ENCODE measurements around the gene ZNF710. TPM values are rescaled to one million over a fixed set of nuclear protein-coding genes. Genes with fewer than 3 reads are reported as not detected.

ZNF710 gene
- total and polyA plus RNA-seq, 2 of the 8 experiments (the other 6 are each of a cell fraction or from before 2014, with no cell fraction given), result 10.5 to 24.0 TPM

DNA sequence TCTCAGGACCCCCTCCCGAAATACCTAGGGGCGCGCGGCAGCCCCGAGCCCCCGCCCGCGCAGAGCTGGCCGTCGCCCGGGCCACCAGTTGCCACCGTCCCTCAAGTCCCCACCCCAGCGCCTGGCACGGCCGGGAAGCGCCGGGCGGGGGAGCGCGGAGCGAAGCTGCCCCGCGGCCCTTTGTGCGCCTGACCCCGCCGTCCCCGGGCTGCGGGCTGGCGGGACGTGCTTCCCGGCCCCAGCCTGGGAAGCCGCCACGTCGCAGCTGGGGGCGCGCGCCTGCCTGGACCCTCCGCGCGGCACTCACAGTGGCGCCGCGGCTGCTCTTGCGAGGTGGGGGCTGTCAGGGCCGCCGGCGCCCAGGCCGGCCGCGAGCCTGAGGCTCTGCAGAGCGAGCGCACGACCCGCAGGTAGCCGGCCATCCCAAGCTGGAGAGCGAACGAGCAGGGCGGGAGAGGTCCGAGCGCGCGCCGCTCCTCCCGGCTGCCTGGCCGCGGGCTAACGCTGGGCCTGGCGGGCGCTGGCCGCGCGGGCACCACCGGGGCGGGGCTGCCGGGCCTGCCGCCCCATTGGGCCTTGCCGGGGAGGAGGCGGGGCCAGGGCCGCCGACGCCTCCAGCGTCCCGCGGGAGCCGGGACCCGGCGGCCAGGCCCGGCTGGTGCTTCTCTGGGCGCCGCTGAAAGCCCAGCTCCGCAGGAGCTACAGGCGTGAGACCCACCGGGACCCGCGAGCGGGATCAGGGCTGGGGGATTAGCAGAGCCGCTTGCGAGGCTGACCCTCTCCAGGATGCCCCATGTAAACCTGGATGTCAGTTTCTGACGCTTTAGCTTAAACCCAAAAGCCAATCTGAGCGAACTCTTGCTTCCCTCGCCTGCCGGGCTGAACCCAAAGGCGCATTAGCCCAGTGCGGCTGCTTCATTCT, 101.1 kb downstream of the ZNF710 start, which contains the start of gene IDH2 (continued):
- no peak for TF ChIP-seq KDM5A (IDR thresholded peaks at IDR 0.05; ENCODE audit: low read length)
- TF ChIP-seq, protein P1, sequence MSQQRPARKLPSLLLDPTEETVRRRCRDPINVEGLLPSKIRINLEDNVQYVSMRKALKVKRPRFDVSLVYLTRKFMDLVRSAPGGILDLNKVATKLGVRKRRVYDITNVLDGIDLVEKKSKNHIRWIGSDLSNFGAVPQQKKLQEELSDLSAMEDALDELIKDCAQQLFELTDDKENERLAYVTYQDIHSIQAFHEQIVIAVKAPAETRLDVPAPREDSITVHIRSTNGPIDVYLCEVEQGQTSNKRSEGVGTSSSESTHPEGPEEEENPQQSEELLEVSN (IDR thresholded peaks at IDR 0.05), result no peak
- TF ChIP-seq CHD2 (IDR thresholded peaks at IDR 0.05; ENCODE audit: low read length), result no peak

Data from H1 (cell line).